HG03558 (cell line): ENCODE data around the gene CNOT2.

Source experiments
- ATAC-seq: cut with Tn5 transposase; IDR thresholded peaks from one replicate; pipeline ENCODE4 v1.9.1; 2021; ENCODE audit warnings: moderate number of reproducible peaks; ENCODE audit not compliant: unreplicated experiment; ENCODE audit errors: extremely low read depth

CNOT2 gene

GRCh38 chr12:70402597-70402996 lies 159.4 kb downstream of the CNOT2 start:
- ATAC-seq, result no peak

- no peak for ATAC-seq
Measured at GRCh38 chr12:70403826-70404225, 160.6 kb downstream of the CNOT2 start.
